ENCODE measurements around the gene SDF2L1.
"Not testable (repeated sequence)": the region's sequence is repeated elsewhere in the genome, so short reads cannot be mapped to it uniquely, and the experiment has no call there.

The SDF2L1 gene

GRCh38 chr22:21673534-21674321 is 31.6 kb downstream of the SDF2L1 start:
- in situ Hi-C loops (cut with MboI; ENCODE audit: low pct_unique_long_range_greater_than_20kb, low sequenced_read_pairs, unreplicated experiment) = no loop called here
- TF ChIP-seq, protein P1, sequence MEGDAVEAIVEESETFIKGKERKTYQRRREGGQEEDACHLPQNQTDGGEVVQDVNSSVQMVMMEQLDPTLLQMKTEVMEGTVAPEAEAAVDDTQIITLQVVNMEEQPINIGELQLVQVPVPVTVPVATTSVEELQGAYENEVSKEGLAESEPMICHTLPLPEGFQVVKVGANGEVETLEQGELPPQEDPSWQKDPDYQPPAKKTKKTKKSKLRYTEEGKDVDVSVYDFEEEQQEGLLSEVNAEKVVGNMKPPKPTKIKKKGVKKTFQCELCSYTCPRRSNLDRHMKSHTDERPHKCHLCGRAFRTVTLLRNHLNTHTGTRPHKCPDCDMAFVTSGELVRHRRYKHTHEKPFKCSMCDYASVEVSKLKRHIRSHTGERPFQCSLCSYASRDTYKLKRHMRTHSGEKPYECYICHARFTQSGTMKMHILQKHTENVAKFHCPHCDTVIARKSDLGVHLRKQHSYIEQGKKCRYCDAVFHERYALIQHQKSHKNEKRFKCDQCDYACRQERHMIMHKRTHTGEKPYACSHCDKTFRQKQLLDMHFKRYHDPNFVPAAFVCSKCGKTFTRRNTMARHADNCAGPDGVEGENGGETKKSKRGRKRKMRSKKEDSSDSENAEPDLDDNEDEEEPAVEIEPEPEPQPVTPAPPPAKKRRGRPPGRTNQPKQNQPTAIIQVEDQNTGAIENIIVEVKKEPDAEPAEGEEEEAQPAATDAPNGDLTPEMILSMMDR (IDR thresholded peaks at IDR 0.05; ENCODE audit: extremely low read depth, insufficient read depth, missing control alignments) = no peak
- DNase-seq (ENCODE audit: low spot score) = no peak

- DNase-seq (ENCODE audit: low spot score) = no peak
- in situ Hi-C loops (cut with MboI; ENCODE audit: low pct_unique_long_range_greater_than_20kb, low sequenced_read_pairs, unreplicated experiment) = no loop called here
- TF ChIP-seq, protein P1 (IDR thresholded peaks at IDR 0.05; ENCODE audit: extremely low read depth, insufficient read depth, missing control alignments) = no peak
Observed at GRCh38 chr22:21674638-21675245, 32.6 kb downstream of the SDF2L1 start.

- in situ Hi-C loops (cut with MboI; ENCODE audit: low pct_unique_long_range_greater_than_20kb, low sequenced_read_pairs, unreplicated experiment) = no loop called here
- no peak for DNase-seq (ENCODE audit: low spot score)
- TF ChIP-seq, protein P1 (IDR thresholded peaks at IDR 0.05; ENCODE audit: extremely low read depth, insufficient read depth, missing control alignments) = no peak
Observed at GRCh38 chr22:21677606-21678443, 35.7 kb downstream of the SDF2L1 start.

DNA sequence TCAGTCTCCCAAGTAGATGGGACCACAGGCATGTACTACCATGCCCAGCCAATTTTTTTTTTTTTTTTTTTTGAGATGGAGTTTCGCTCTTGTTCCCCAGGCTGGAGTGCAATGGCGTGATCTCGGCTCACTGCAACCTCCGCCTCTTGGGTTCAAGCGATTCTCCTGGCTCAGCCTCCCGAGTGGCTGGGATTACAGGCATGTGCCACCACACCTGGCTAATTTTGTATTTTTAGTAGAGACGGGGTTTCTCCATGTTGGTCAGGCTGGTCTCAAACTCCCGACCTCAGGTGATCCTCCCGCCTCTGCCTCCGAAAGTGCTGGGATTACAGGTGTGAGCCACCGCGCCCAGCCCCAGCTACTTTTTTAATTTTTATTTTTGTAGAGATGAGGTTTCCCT is 36.7 kb downstream of the SDF2L1 start:
- DNase-seq (ENCODE audit: low spot score); in situ Hi-C loops (cut with MboI; ENCODE audit: low pct_unique_long_range_greater_than_20kb, low sequenced_read_pairs, unreplicated experiment): not testable (repeated sequence)

GRCh38 chr22:21679383-21679782 is 37.3 kb downstream of the SDF2L1 start:
- TF ChIP-seq, protein P1 (IDR thresholded peaks at IDR 0.05; ENCODE audit: extremely low read depth, insufficient read depth, missing control alignments) = no peak
- in situ Hi-C loops (cut with MboI; ENCODE audit: low pct_unique_long_range_greater_than_20kb, low sequenced_read_pairs, unreplicated experiment) = no loop called here
- DNase-seq (ENCODE audit: low spot score) = no peak

GRCh38 chr22:21680830-21681565 is 38.9 kb downstream of the SDF2L1 start:
- in situ Hi-C loops (cut with MboI; ENCODE audit: low pct_unique_long_range_greater_than_20kb, low sequenced_read_pairs, unreplicated experiment) = no loop called here
- DNase-seq (ENCODE audit: low spot score) = no peak
- TF ChIP-seq, protein P1 (IDR thresholded peaks at IDR 0.05; ENCODE audit: extremely low read depth, insufficient read depth, missing control alignments) = no peak

Measured in GM13977 (cell line).